Activated CD4-positive, alpha-beta memory T cell treated with anti-CD3 and anti-CD28 coated beads for 36 hours (primary cell): ENCODE data around the gene SHROOM4. TPM values are rescaled to one million over a fixed set of nuclear protein-coding genes. Genes with fewer than 3 reads are reported as not detected.

Experiments
- CTCF ChIA-PET: fragments of 350-600 bp; sonication (Branson Sonifier 250); formaldehyde crosslinking; loops from one replicate; lab custom pipeline; 2021; ENCODE audit warnings: antibody characterized with exemption, inconsistent platforms; lab: Charles Lee
- POLR2A ChIA-PET: fragments of 350-600 bp; sonication (Branson Sonifier 250); formaldehyde crosslinking; loops from one replicate; lab custom pipeline; 2021; ENCODE audit warnings: antibody characterized with exemption; lab: Charles Lee
- DNase-seq: peaks from one replicate; pipeline ENCODE4 v3.0.0-alpha.2; 2020
- H3K27ac Mint-ChIP-seq: one replicate; pipeline ENCODE4 v1.8.0; 2021; ENCODE audit warnings: mixed read lengths
- H3K27me3 Mint-ChIP-seq: one replicate; pipeline ENCODE4 v1.8.0; 2021; ENCODE audit warnings: mixed read lengths
- H3K36me3 Mint-ChIP-seq: one replicate; pipeline ENCODE4 v1.8.0; 2021; ENCODE audit warnings: mixed read lengths
- H3K4me1 Mint-ChIP-seq: one replicate; pipeline ENCODE4 v1.8.0; 2021; ENCODE audit warnings: low read depth, mixed read lengths
- H3K4me3 Mint-ChIP-seq: one replicate; pipeline ENCODE4 v1.8.0; 2021; ENCODE audit warnings: mild to moderate bottlenecking, mixed read lengths
- H3K9me3 Mint-ChIP-seq: one replicate; pipeline ENCODE4 v1.8.0; 2021; ENCODE audit warnings: mixed read lengths
- intact Hi-C: fragments of 100-400 bp; cut with micrococcal nuclease; formaldehyde crosslinking; loops from one replicate; pipeline ENCODE4 v1.15.1; 2023
- total RNA-seq, 2 experiments: library from RNA; stranded (reverse); gene quantifications; one replicate each; pipeline ENCODE4 v1.2.3, GENCODE V29; 2021

SHROOM4 gene
- total RNA-seq, 2 experiments from 2014 or later, result not detected

- Mint-ChIP-seq H3K4me3 (no peak overlapping the region), H3K27ac (no peak overlapping the region), H3K4me1 (no peaks in the 10 kb centered on the region), H3K9me3 (no peaks in the 10 kb centered on the region), H3K27me3 (peaks cover 2% of the 10 kb centered on the region), H3K36me3 (no peaks in the 10 kb centered on the region)
- intact Hi-C loops, result loop anchor here (2.0 kb wide), 1 partner anchor 297 kb away; no protein-coding TSS in a partner anchor
- ChIA-PET POLR2A (no interaction called here), CTCF (interaction anchor here (0.7 to 1.8 kb wide), 6 partner anchors 11 to 671 kb away, joined by 3 to 10 read pairs (median 7); no protein-coding TSS in a partner anchor)
- peak; percentile 7 for DNase-seq
Measured at GRCh38 chrX:50691820-50692219, 122.2 kb downstream of the SHROOM4 start.

DNA sequence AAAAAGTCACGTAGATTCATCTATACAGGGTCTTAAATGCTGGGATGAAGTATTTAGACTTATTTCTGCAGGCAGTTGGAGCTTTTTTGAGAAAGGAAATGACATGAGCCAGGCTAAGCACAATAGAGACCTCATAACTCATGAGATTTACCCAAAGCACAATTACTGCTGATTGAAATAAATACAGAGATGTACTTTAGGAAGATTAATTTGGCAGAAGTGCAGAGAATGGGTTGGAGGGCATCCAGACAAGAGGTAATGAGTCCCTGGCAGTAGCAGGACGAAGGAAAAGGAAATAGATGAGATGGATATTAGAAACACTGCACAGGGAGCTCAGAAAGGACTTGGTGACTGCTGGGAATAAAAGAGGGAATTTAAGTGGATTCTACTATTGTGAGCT is 129.1 kb downstream of the SHROOM4 start:
- Mint-ChIP-seq H3K27me3 (peaks cover 2% of the 10 kb centered on the region), H3K27ac (no peak overlapping the region), H3K4me3 (no peak overlapping the region), H3K9me3 (no peaks in the 10 kb centered on the region), H3K36me3 (no peaks in the 10 kb centered on the region), H3K4me1 (no peaks in the 10 kb centered on the region)
- POLR2A ChIA-PET, result no interaction called here
- intact Hi-C loops, result no loop called here
- DNase-seq, result no peak
- CTCF ChIA-PET, result no interaction called here

- no peaks in the 10 kb centered on the region for H3K36me3 Mint-ChIP-seq
- no peak for DNase-seq
- no peaks in the 10 kb centered on the region for H3K4me1 Mint-ChIP-seq
- intact Hi-C loops, result no loop called here
- no peaks in the 10 kb centered on the region for H3K9me3 Mint-ChIP-seq
- ChIA-PET POLR2A (no interaction called here), CTCF (interaction anchor here (2.0 kb wide), 1 partner anchor 11 kb away, joined by 7 read pairs; no protein-coding TSS in a partner anchor)
- no peak overlapping the region for H3K4me3 Mint-ChIP-seq
- no peak overlapping the region for H3K27ac Mint-ChIP-seq
- no peaks in the 10 kb centered on the region for H3K27me3 Mint-ChIP-seq
Measured at GRCh38 chrX:50680990-50681389, 133.0 kb downstream of the SHROOM4 start.

GRCh38 chrX:50677789-50678188 is 136.2 kb downstream of the SHROOM4 start:
- Mint-ChIP-seq H3K4me1 (no peaks in the 10 kb centered on the region), H3K4me3 (no peak overlapping the region), H3K27ac (no peak overlapping the region), H3K36me3 (no peaks in the 10 kb centered on the region), H3K9me3 (no peaks in the 10 kb centered on the region), H3K27me3 (no peaks in the 10 kb centered on the region)
- DNase-seq, result no peak
- POLR2A ChIA-PET, result no interaction called here
- CTCF ChIA-PET, result interaction anchor here (2.1 kb wide), 1 partner anchor 14 kb away, joined by 7 read pairs; no protein-coding TSS in a partner anchor
- intact Hi-C loops, result no loop called here

DNA sequence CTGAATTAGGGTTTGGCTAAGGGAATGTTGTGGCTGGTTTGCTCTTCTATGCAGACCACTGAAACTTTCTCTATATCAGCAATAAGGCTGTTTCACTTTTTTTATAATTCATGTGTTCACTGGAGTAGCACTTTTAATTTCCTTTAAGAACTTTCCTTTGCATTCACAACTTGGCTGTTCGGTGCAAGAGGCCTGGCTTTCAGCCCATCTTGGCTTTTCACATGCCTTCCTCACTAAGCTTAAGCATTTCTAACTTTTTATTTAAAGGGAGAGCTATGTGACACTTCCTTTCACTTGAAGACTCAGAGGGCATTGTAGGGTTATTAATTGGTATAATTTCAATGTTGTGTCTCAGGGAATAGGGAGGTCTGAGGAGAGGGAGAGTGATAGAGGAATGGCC is 142.3 kb downstream of the SHROOM4 start:
- POLR2A ChIA-PET, result no interaction called here
- no peak for DNase-seq
- intact Hi-C loops, result no loop called here
- Mint-ChIP-seq H3K36me3 (no peaks in the 10 kb centered on the region), H3K4me3 (no peak overlapping the region), H3K4me1 (no peaks in the 10 kb centered on the region), H3K9me3 (no peaks in the 10 kb centered on the region), H3K27me3 (no peaks in the 10 kb centered on the region), H3K27ac (no peak overlapping the region)
- CTCF ChIA-PET, result no interaction called here

DNA sequence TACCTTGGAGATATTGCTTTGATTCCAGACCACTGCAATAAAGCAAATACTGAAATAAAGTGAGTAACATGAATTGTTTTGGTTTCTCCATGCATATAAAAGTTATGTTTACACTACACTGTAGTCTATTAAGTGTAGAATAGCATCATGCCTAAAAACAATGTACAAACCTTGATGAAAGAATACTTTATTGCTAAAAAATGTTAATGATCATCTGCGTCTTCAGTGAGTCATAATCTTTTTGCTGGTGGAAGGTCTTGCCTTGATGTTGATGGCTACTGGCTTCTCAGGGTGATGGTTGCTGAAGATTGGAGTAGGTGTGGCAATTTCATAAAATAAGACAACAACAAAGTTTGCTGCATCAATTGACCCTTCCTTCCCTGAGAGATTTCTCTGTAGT is 145.1 kb downstream of the SHROOM4 start:
- Mint-ChIP-seq H3K27ac (no peak overlapping the region), H3K4me1 (no peaks in the 10 kb centered on the region), H3K4me3 (no peak overlapping the region), H3K27me3 (peaks cover 1% of the 10 kb centered on the region), H3K9me3 (no peaks in the 10 kb centered on the region), H3K36me3 (no peaks in the 10 kb centered on the region)
- intact Hi-C loops, result no loop called here
- POLR2A ChIA-PET, result no interaction called here
- CTCF ChIA-PET, result no interaction called here
- no peak for DNase-seq

- H3K4me1 Mint-ChIP-seq, result no peaks in the 10 kb centered on the region
- no peaks in the 10 kb centered on the region for H3K9me3 Mint-ChIP-seq
- POLR2A ChIA-PET, result no interaction called here
- intact Hi-C loops, result no loop called here
- H3K4me3 Mint-ChIP-seq, result no peak overlapping the region
- no peaks in the 10 kb centered on the region for H3K27me3 Mint-ChIP-seq
- CTCF ChIA-PET, result no interaction called here
- no peak for DNase-seq
- no peaks in the 10 kb centered on the region for H3K36me3 Mint-ChIP-seq
- H3K27ac Mint-ChIP-seq, result no peak overlapping the region
Measured at GRCh38 chrX:50648156-50648555, 165.8 kb downstream of the SHROOM4 start.

- ChIA-PET CTCF (no interaction called here), POLR2A (no interaction called here)
- DNase-seq, result no peak
- intact Hi-C loops, result no loop called here
- Mint-ChIP-seq H3K4me3 (no peak overlapping the region), H3K36me3 (no peaks in the 10 kb centered on the region), H3K27ac (no peak overlapping the region), H3K4me1 (no peaks in the 10 kb centered on the region), H3K9me3 (no peaks in the 10 kb centered on the region), H3K27me3 (no peaks in the 10 kb centered on the region)
Measured at GRCh38 chrX:50644496-50644895, 169.5 kb downstream of the SHROOM4 start.

DNA sequence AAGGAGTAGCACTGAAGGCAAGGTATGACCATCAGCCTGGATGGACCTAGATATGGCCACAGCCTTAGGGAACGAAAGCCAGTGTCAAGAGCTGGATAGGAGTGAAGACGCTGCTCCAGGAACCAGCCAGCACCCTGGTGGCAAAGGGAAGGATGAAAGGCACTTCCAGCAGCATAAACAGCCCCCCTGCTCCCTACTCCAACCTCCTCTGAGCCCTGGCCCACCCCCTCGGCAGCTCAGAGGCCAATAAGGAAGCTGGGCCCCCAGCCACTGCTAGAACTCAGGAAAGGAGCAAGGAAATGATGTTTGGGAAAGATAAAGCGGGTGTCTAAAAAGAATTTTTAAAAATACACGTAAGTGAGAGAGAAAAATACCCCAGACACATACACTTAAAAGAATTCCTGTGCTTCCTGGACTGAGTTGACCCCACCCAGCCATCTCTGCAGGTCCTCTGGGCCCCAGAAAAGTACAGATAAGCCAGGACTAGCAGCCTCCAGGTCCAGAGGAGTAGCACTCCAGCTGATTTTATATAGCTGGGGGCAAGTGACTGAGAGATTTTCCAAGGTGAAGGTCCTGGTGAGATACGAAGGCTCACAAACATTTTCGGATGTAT is 170.4 kb downstream of the SHROOM4 start:
- no peak overlapping the region for H3K4me3 Mint-ChIP-seq
- H3K36me3 Mint-ChIP-seq, result no peaks in the 10 kb centered on the region
- H3K4me1 Mint-ChIP-seq, result no peaks in the 10 kb centered on the region
- H3K27me3 Mint-ChIP-seq, result no peaks in the 10 kb centered on the region
- no peaks in the 10 kb centered on the region for H3K9me3 Mint-ChIP-seq
- ChIA-PET POLR2A (no interaction called here), CTCF (no interaction called here)
- intact Hi-C loops, result no loop called here
- no peak overlapping the region for H3K27ac Mint-ChIP-seq
- DNase-seq, result no peak

- intact Hi-C loops, result no loop called here
- no peaks in the 10 kb centered on the region for H3K27me3 Mint-ChIP-seq
- no peak overlapping the region for H3K27ac Mint-ChIP-seq
- no peaks in the 10 kb centered on the region for H3K36me3 Mint-ChIP-seq
- ChIA-PET CTCF (no interaction called here), POLR2A (no interaction called here)
- no peak for DNase-seq
- H3K4me1 Mint-ChIP-seq, result no peaks in the 10 kb centered on the region
- H3K9me3 Mint-ChIP-seq, result no peaks in the 10 kb centered on the region
- H3K4me3 Mint-ChIP-seq, result no peak overlapping the region
Measured at GRCh38 chrX:50638123-50638522, 175.9 kb downstream of the SHROOM4 start.

GRCh38 chrX:50635817-50636365 is 178.1 kb downstream of the SHROOM4 start:
- POLR2A ChIA-PET, result no interaction called here
- Mint-ChIP-seq H3K36me3 (no peaks in the 10 kb centered on the region), H3K27ac (no peak overlapping the region), H3K9me3 (no peaks in the 10 kb centered on the region), H3K27me3 (no peaks in the 10 kb centered on the region), H3K4me3 (no peak overlapping the region), H3K4me1 (no peaks in the 10 kb centered on the region)
- intact Hi-C loops, result no loop called here
- no peak for DNase-seq
- CTCF ChIA-PET, result no interaction called here

- intact Hi-C loops, result no loop called here
- CTCF ChIA-PET, result no interaction called here
- no peak for DNase-seq
- POLR2A ChIA-PET, result no interaction called here
- no peaks in the 10 kb centered on the region for H3K36me3 Mint-ChIP-seq
- H3K4me1 Mint-ChIP-seq, result no peaks in the 10 kb centered on the region
- H3K4me3 Mint-ChIP-seq, result no peak overlapping the region
- H3K27ac Mint-ChIP-seq, result no peak overlapping the region
- H3K9me3 Mint-ChIP-seq, result no peaks in the 10 kb centered on the region
- no peaks in the 10 kb centered on the region for H3K27me3 Mint-ChIP-seq
Measured at GRCh38 chrX:50635162-50635561, 178.8 kb downstream of the SHROOM4 start.

- DNase-seq, result no peak
- intact Hi-C loops, result no loop called here
- POLR2A ChIA-PET, result no interaction called here
- no peaks in the 10 kb centered on the region for H3K9me3 Mint-ChIP-seq
- H3K4me3 Mint-ChIP-seq, result no peak overlapping the region
- no peaks in the 10 kb centered on the region for H3K4me1 Mint-ChIP-seq
- no peaks in the 10 kb centered on the region for H3K27me3 Mint-ChIP-seq
- H3K27ac Mint-ChIP-seq, result no peak overlapping the region
- H3K36me3 Mint-ChIP-seq, result no peaks in the 10 kb centered on the region
- CTCF ChIA-PET, result no interaction called here
Measured at GRCh38 chrX:50629774-50630173, 184.2 kb downstream of the SHROOM4 start.
